Endothelial cell of umbilical vein (primary cell): Measurements from ENCODE around the gene ANKRD34B. TPM values are rescaled to one million over a fixed set of nuclear protein-coding genes. Genes with fewer than 3 reads are reported as not detected.

Experiments
- BruUV-seq: library from RNA; stranded (reverse); fragments of 400-500 nt; replicated peaks from 2 replicates; lab custom pipeline; 2021; lab: Mats Ljungman, UMichigan
- CTCF ChIA-PET: fragments of 300-600, 350-600 bp; sonication (Branson Sonifier 250); formaldehyde crosslinking; loops from one replicate; lab custom pipeline; 2021; ENCODE audit warnings: antibody characterized with exemption, inconsistent platforms; lab: Charles Lee
- POLR2A ChIA-PET: fragments of 300-600, 350-600 bp; sonication (Branson Sonifier 250); formaldehyde crosslinking; loops from one replicate; lab custom pipeline; 2021; ENCODE audit warnings: antibody characterized with exemption, inconsistent platforms; lab: Charles Lee
- DNase-seq: peaks from one replicate; pipeline ENCODE4 v3.0.0-alpha.2; 2011; ENCODE audit warnings: low read depth, low spot score
- FAIRE-seq: peaks from 2 replicates; lab custom pipeline; 2011; peaks lifted over from hg19 to GRCh38; lab: Jason Lieb, UNC
- H2AFZ ChIP-seq: 2 replicates; pipeline ENCODE4 v1.6.0; 2012; ENCODE audit warnings: low read depth, low read length, control low read depth, inconsistent platforms
- H3K27ac ChIP-seq: 2 replicates; pipeline ENCODE4 v1.5.1; 2011; ENCODE audit warnings: low read depth, mild to moderate bottlenecking, control low read depth, low read length, moderate library complexity; ENCODE audit not compliant: insufficient read depth
- H3K27me3 ChIP-seq, 2 experiments: 2 replicates each; pipeline versions ENCODE4 v1.6.0 to v1.6.1; 2011; ENCODE audit warnings: low read length in 2 of 2, mixed read lengths in 1 of 2; ENCODE audit not compliant: control insufficient read depth in 2 of 2, insufficient read depth in 2 of 2
- H3K36me3 ChIP-seq, 2 experiments: 2 replicates in 1 of 2; 3 replicates in 1 of 2; pipeline ENCODE4 v1.5.1; 2011; ENCODE audit warnings: low read length in 2 of 2, mild to moderate bottlenecking in 1 of 2, moderate library complexity in 1 of 2; ENCODE audit not compliant: control insufficient read depth in 2 of 2, insufficient read depth in 2 of 2; ENCODE audit errors: extremely low read depth in 1 of 2
- H3K4me1 ChIP-seq: 3 replicates; pipeline ENCODE4 v1.5.1; 2011; ENCODE audit warnings: mild to moderate bottlenecking, low read length; ENCODE audit not compliant: control insufficient read depth, insufficient read depth; ENCODE audit errors: extremely low read depth
- H3K4me2 ChIP-seq: 2 replicates; pipeline ENCODE4 v1.6.1; 2011; ENCODE audit warnings: low read length, control low read depth, mixed read lengths; ENCODE audit not compliant: insufficient read depth
- H3K4me3 ChIP-seq, 3 experiments: fragments of 200-600 bp in 1 of 3; sonication (generic), shearing (Covaris generic) in 1 of 3; replicated peaks in 1 of 3; 2 replicates each; pipeline ENCODE4 v1.5.1; 2011 to 2016; ENCODE audit warnings: control low read depth in 3 of 3, low read length in 3 of 3, mild to moderate bottlenecking in 2 of 3, inconsistent platforms in 1 of 3, low read depth in 1 of 3, moderate library complexity in 1 of 3; ENCODE audit not compliant: insufficient read depth in 1 of 3
- H3K79me2 ChIP-seq: 2 replicates; pipeline ENCODE4 v1.6.0; 2012; ENCODE audit warnings: low read length, inconsistent platforms; ENCODE audit not compliant: control insufficient read depth, insufficient read depth
- H3K9ac ChIP-seq: replicated peaks from 2 replicates; pipeline ENCODE3; 2011; ENCODE audit warnings: low read length, control low read depth; ENCODE audit not compliant: insufficient read depth; ENCODE audit errors: extremely low read depth
- H3K9me1 ChIP-seq: replicated peaks from 3 replicates; pipeline ENCODE4 v1.6.0; 2011; ENCODE audit warnings: mild to moderate bottlenecking, low read length; ENCODE audit not compliant: control insufficient read depth, insufficient read depth; ENCODE audit errors: extremely low read depth
- H3K9me3 ChIP-seq: replicated peaks from 2 replicates; pipeline ENCODE4 v1.5.1; 2012; ENCODE audit warnings: low read length, inconsistent platforms; ENCODE audit not compliant: control insufficient read depth, insufficient read depth
- H4K20me1 ChIP-seq: replicated peaks from 2 replicates; pipeline ENCODE3; 2011; ENCODE audit warnings: mild to moderate bottlenecking, low read length; ENCODE audit not compliant: control insufficient read depth, insufficient read depth; ENCODE audit errors: extremely low read depth
- CTCF ChIP-seq, 2 donors: IDR thresholded peaks; 1 replicate in 1 of 2; 2 replicates in 1 of 2; pipeline ENCODE4 v1.5.1; 2011; ENCODE audit warnings: low read length in 2 of 2, mild to moderate bottlenecking in 2 of 2, moderate library complexity in 2 of 2, control low read depth in 1 of 2, inconsistent platforms in 1 of 2, low read depth in 1 of 2; ENCODE audit not compliant: insufficient read depth in 1 of 2; ENCODE audit errors: extremely low read depth in 1 of 2
- EZH2 ChIP-seq: IDR thresholded peaks from 2 replicates; pipeline ENCODE4 v1.6.1; 2012; ENCODE audit warnings: borderline replicate concordance, low read depth, mild to moderate bottlenecking, moderate library complexity, low read length, inconsistent platforms; ENCODE audit not compliant: severe bottlenecking
- FOS ChIP-seq: IDR thresholded peaks from 2 replicates; pipeline ENCODE4 v1.6.1; 2011; ENCODE audit warnings: mild to moderate bottlenecking, low read length, moderate library complexity, borderline replicate concordance; ENCODE audit not compliant: insufficient read depth
- GATA2 ChIP-seq: IDR thresholded peaks from 2 replicates; pipeline ENCODE4 v1.7.0; 2011; ENCODE audit warnings: low read depth, mild to moderate bottlenecking, moderate library complexity, mixed read lengths, low read length; ENCODE audit not compliant: insufficient read length, insufficient read depth
- JUN ChIP-seq: IDR thresholded peaks from 2 replicates; pipeline ENCODE4 v1.6.1; 2011; ENCODE audit warnings: borderline replicate concordance, low read depth; ENCODE audit not compliant: insufficient read length, insufficient read depth
- MAX ChIP-seq: IDR thresholded peaks from 2 replicates; pipeline ENCODE4 v1.6.1; 2011; ENCODE audit not compliant: insufficient read depth, insufficient read length
- MYC ChIP-seq: IDR thresholded peaks from one replicate; pipeline ENCODE4 v1.6.1; 2011; ENCODE audit warnings: mild to moderate bottlenecking, low read depth, low read length
- POLR2A ChIP-seq: IDR thresholded peaks from 2 replicates; pipeline ENCODE4 v1.6.1; 2012; ENCODE audit warnings: low read depth, mild to moderate bottlenecking, control low read depth, low read length
- POLR2AphosphoS5 ChIP-seq: IDR thresholded peaks from 2 replicates; pipeline ENCODE4 v1.6.1; 2012; ENCODE audit warnings: low read depth, mild to moderate bottlenecking, control low read depth, low read length, moderate library complexity; ENCODE audit not compliant: insufficient read depth
- dilution Hi-C: fragments of 300-500 bp; cut with MboI; formaldehyde crosslinking; loops from one replicate; pipeline ENCODE4 v1.15.0; 2019; ENCODE audit warnings: low sequenced_read_pairs; ENCODE audit not compliant: extremely low pct_ligation_motif_present
- intact Hi-C: fragments of 100-400 bp; cut with micrococcal nuclease; formaldehyde crosslinking; loops from one replicate; pipeline ENCODE4 v1.10.0; 2022
- polyA plus RNA-seq, 4 experiments: library from polyadenylated mRNA; depleted of rRNA in 3 of 4; stranded (reverse) in 3 of 4; unstranded in 1 of 4; fragments of >200 nt; gene quantifications; 2 replicates each; pipeline versions ENCODE4 v1.2.1 to v1.2.3, GENCODE V29; 2011 to 2012; ENCODE audit warnings: missing spikeins in 1 of 4
- total RNA-seq: library from RNA; stranded (reverse); gene quantifications from 2 replicates; pipeline ENCODE4 v1.2.3, GENCODE V29; 2021

Gene ANKRD34B
- total and polyA plus RNA-seq, 2 donors (not counting 3 experiments of a cell fraction or from before 2014, with no cell fraction given): not detected

DNA sequence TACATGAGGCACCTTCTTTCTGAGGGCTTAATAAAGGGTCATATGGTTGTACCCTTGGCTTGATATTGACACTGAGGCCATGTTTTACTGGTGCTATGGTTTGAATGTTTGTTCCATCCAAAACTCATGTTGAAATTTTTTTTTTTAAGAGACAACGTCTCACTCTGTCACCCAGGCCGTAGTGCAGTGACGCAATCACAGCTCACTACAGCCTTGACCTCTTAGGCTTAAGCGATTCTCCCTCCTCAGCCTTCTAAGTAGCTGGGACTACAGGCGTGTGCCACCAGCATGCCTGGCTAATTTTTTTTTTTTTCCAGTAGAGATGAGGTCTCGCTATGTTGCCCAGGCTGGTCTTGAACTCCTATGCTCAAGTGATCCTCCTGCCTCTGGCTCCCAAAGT lies 61.2 kb downstream of the ANKRD34B start:
- ChIA-PET CTCF (interaction anchor here (0.7 kb wide), 1 partner anchor 590 kb away, joined by 3 read pairs; no protein-coding TSS in a partner anchor), POLR2A (no interaction called here)
- H4K20me1 ChIP-seq: no peaks in the 10 kb centered on the region
- BruUV-seq: no TSS peak
- TF ChIP-seq MAX (no peak), POLR2AphosphoS5 (no peak), POLR2A (no peak), CTCF (IDR thresholded peaks at IDR 0.05; ENCODE audit: extremely low read depth in 1 of 2, insufficient read depth in 1 of 2, low read depth in 1 of 2, low read length in 2 of 2) (no peak), FOS (no peak), MYC (no peak), GATA2 (no peak), JUN (no peak), EZH2 (no peak)
- DNase-seq: no peak
- no peaks in the 10 kb centered on the region for H3K4me1 ChIP-seq
- H3K79me2 ChIP-seq: no peaks in the 10 kb centered on the region
- H2AFZ ChIP-seq: no peak overlapping the region
- no peak overlapping the region for H3K4me3 ChIP-seq
- dilution Hi-C loops (no loop called here), intact Hi-C loops (no loop called here)
- no peaks in the 10 kb centered on the region for H3K36me3 ChIP-seq
- H3K27me3 ChIP-seq: no peaks in the 10 kb centered on the region
- no peak for FAIRE-seq
- H3K27ac ChIP-seq: no peak overlapping the region
- no peak overlapping the region for H3K9ac ChIP-seq
- H3K9me1 ChIP-seq: no peaks in the 10 kb centered on the region
- no peaks in the 10 kb centered on the region for H3K9me3 ChIP-seq
- no peak overlapping the region for H3K4me2 ChIP-seq
